IMR-90 (cell line): ENCODE data around the gene RPA3. TPM values are rescaled to one million over a fixed set of nuclear protein-coding genes. Genes with fewer than 3 reads are reported as not detected.

Experiments
- ATAC-seq: fragments of 200-7000 bp; cut with Tn5 transposase; 2 replicates; pipeline ENCODE4 v1.9.1; 2020; ENCODE audit warnings: low read depth, mild to moderate bottlenecking, moderate library complexity
- BruUV-seq: library from RNA; stranded (reverse); fragments of 400-500 nt; replicated peaks from 2 replicates; lab custom pipeline; 2021; lab: Mats Ljungman, UMichigan
- CTCF ChIA-PET: fragments of 300-600 bp; formaldehyde crosslinking; extraction: SDS; loops from one replicate; lab custom pipeline; 2021; ENCODE audit warnings: antibody characterized with exemption; lab: Yijun Ruan, JAX
- POLR2A ChIA-PET: fragments of 300-600 bp; sonication (Branson Sonifier 250); formaldehyde crosslinking; loops from one replicate; lab custom pipeline; 2022; ENCODE audit warnings: antibody characterized with exemption; ENCODE audit not compliant: unreplicated experiment; lab: Charles Lee
- DNase-seq: peaks from one replicate; pipeline ENCODE4 v3.0.0; 2013
- H2AFZ ChIP-seq: replicated peaks from 2 replicates; pipeline ENCODE3; 2013; ENCODE audit warnings: low read length, mild to moderate bottlenecking; ENCODE audit not compliant: poor library complexity
- H2AK5ac ChIP-seq: 2 replicates; pipeline ENCODE4 v1.6.1; 2013; ENCODE audit warnings: low read depth, low read length, inconsistent platforms
- H2AK9ac ChIP-seq: replicated peaks from 2 replicates; pipeline ENCODE3; 2013; ENCODE audit warnings: mild to moderate bottlenecking, low read depth, low read length, moderate library complexity; ENCODE audit not compliant: poor library complexity
- H2BK120ac ChIP-seq: 2 replicates; pipeline ENCODE4 v1.6.1; 2013; ENCODE audit warnings: low read depth, low read length, inconsistent platforms
- H2BK15ac ChIP-seq: 3 replicates; pipeline ENCODE4 v1.6.1; 2013; ENCODE audit warnings: low read depth, low read length, inconsistent platforms
- H2BK20ac ChIP-seq: 2 replicates; pipeline ENCODE4 v1.6.1; 2013; ENCODE audit warnings: low read depth, mild to moderate bottlenecking, inconsistent platforms, low read length, moderate library complexity
- H2BK5ac ChIP-seq: 2 replicates; pipeline ENCODE4 v1.6.1; 2013; ENCODE audit warnings: mild to moderate bottlenecking, low read depth, low read length, inconsistent platforms; ENCODE audit not compliant: poor library complexity, severe bottlenecking
- H3K14ac ChIP-seq: replicated peaks from 2 replicates; pipeline ENCODE4 v1.6.1; 2013; ENCODE audit warnings: low read depth, low read length, inconsistent platforms
- H3K18ac ChIP-seq: 2 replicates; pipeline ENCODE4 v1.6.1; 2013; ENCODE audit warnings: low read depth, low read length, control low read depth
- H3K23ac ChIP-seq: 2 replicates; pipeline ENCODE4 v1.6.1; 2013; ENCODE audit warnings: low read depth, low read length, inconsistent platforms
- H3K27ac ChIP-seq: 2 replicates; pipeline ENCODE4 v1.5.1; 2013; ENCODE audit warnings: mild to moderate bottlenecking, control low read depth, low read length; ENCODE audit not compliant: insufficient read depth
- H3K27me3 ChIP-seq: 2 replicates; pipeline ENCODE4 v1.6.1; 2013; ENCODE audit warnings: low read length; ENCODE audit not compliant: control insufficient read depth, insufficient read depth
- H3K36me3 ChIP-seq: 2 replicates; pipeline ENCODE4 v1.6.1; 2013; ENCODE audit warnings: low read length, mixed read lengths; ENCODE audit not compliant: control insufficient read depth, insufficient read depth
- H3K4ac ChIP-seq: 2 replicates; pipeline ENCODE4 v1.6.1; 2013; ENCODE audit warnings: low read depth, low read length, inconsistent platforms
- H3K4me1 ChIP-seq: 2 replicates; pipeline ENCODE4 v1.6.1; 2013; ENCODE audit warnings: low read length, mixed read lengths; ENCODE audit not compliant: control insufficient read depth, insufficient read depth
- H3K4me2 ChIP-seq: 2 replicates; pipeline ENCODE4 v1.6.1; 2013; ENCODE audit warnings: low read depth, mild to moderate bottlenecking, control low read depth, low read length, moderate library complexity
- H3K4me3 ChIP-seq: 2 replicates; pipeline ENCODE4 v1.5.1; 2013; ENCODE audit warnings: low read depth, mild to moderate bottlenecking, control low read depth, low read length, moderate library complexity; ENCODE audit not compliant: insufficient read depth
- H3K56ac ChIP-seq: 2 replicates; pipeline ENCODE4 v1.6.1; 2013; ENCODE audit warnings: low read length, inconsistent platforms; ENCODE audit not compliant: insufficient read depth; ENCODE audit errors: extremely low read depth
- H3K79me1 ChIP-seq, 2 experiments: 2 replicates each; pipeline ENCODE4 v1.6.1; 2013; ENCODE audit warnings: low read length in 2 of 2, inconsistent platforms in 1 of 2, low read depth in 1 of 2
- H3K9ac ChIP-seq: 2 replicates; pipeline ENCODE4 v1.6.1; 2013; ENCODE audit warnings: low read depth, low read length, control low read depth
- H3K9me1 ChIP-seq: 2 replicates; pipeline ENCODE4 v1.6.1; 2013; ENCODE audit warnings: low read length, inconsistent platforms; ENCODE audit not compliant: insufficient read depth
- H3K9me3 ChIP-seq: 2 replicates; pipeline ENCODE4 v1.6.1; 2013; ENCODE audit warnings: low read length; ENCODE audit not compliant: control insufficient read depth, insufficient read depth
- H4K20me1 ChIP-seq: 2 replicates; pipeline ENCODE4 v1.6.1; 2013; ENCODE audit warnings: low read length, inconsistent platforms; ENCODE audit not compliant: insufficient read depth
- H4K5ac ChIP-seq: 2 replicates; pipeline ENCODE4 v1.6.1; 2013; ENCODE audit warnings: mild to moderate bottlenecking, low read depth, low read length, control low read depth
- H4K8ac ChIP-seq, 2 experiments: 2 replicates each; pipeline ENCODE4 v1.6.1; 2013; ENCODE audit warnings: low read depth in 2 of 2, low read length in 2 of 2, control low read depth in 1 of 2, inconsistent platforms in 1 of 2
- H4K91ac ChIP-seq: 2 replicates; pipeline ENCODE4 v1.6.1; 2013; ENCODE audit warnings: low read depth, low read length, inconsistent platforms; ENCODE audit not compliant: insufficient read depth
- BHLHE40 ChIP-seq: fragments of 150-350 bp; IDR thresholded peaks from 2 replicates; pipeline ENCODE4 v1.6.1; 2016; ENCODE audit warnings: mild to moderate bottlenecking, low read depth, low read length
- CEBPB ChIP-seq: IDR thresholded peaks from 2 replicates; pipeline ENCODE4 v1.6.1; 2012; ENCODE audit warnings: low read depth, low read length, improper control_type of control experiment
- CHD1 ChIP-seq: IDR thresholded peaks from 2 replicates; pipeline ENCODE4 v1.6.1; 2012; ENCODE audit warnings: low read depth, low read length, improper control_type of control experiment
- CTCF ChIP-seq: conservative IDR thresholded peaks from 2 replicates; pipeline ENCODE4 v1.5.1; 2012; ENCODE audit warnings: mild to moderate bottlenecking, low read depth, low read length, improper control_type of control experiment
- ELK1 ChIP-seq: fragments of 150-350 bp; IDR thresholded peaks from 2 replicates; pipeline ENCODE4 v1.6.1; 2016; ENCODE audit warnings: low read depth, mild to moderate bottlenecking, low read length, moderate library complexity, borderline replicate concordance
- FOS ChIP-seq: fragments of 150-350 bp; IDR thresholded peaks from 2 replicates; pipeline ENCODE4 v1.6.1; 2016; ENCODE audit warnings: low read depth, low read length
- MAFK ChIP-seq: IDR thresholded peaks from 2 replicates; pipeline ENCODE4 v1.6.1; 2012; ENCODE audit warnings: low read depth, low read length, improper control_type of control experiment
- MAZ ChIP-seq: IDR thresholded peaks from 2 replicates; pipeline ENCODE4 v1.6.1; 2012; ENCODE audit warnings: low read depth, mild to moderate bottlenecking, low read length, improper control_type of control experiment, moderate library complexity, borderline replicate concordance
- MXI1 ChIP-seq: IDR thresholded peaks from 2 replicates; pipeline ENCODE4 v1.6.1; 2012; ENCODE audit warnings: low read depth, mild to moderate bottlenecking, low read length, moderate library complexity, borderline replicate concordance
- NFE2L2 ChIP-seq: fragments of 150-350 bp; IDR thresholded peaks from 2 replicates; pipeline ENCODE4 v1.6.1; 2016; ENCODE audit warnings: low read depth, mild to moderate bottlenecking, low read length
- POLR2A ChIP-seq: IDR thresholded peaks from 2 replicates; pipeline ENCODE4 v1.6.1; 2012; ENCODE audit warnings: mild to moderate bottlenecking, low read depth, low read length
- RAD21 ChIP-seq: IDR thresholded peaks from 2 replicates; pipeline ENCODE4 v1.6.1; 2012; ENCODE audit warnings: low read length, improper control_type of control experiment
- RCOR1 ChIP-seq: IDR thresholded peaks from 2 replicates; pipeline ENCODE4 v1.6.1; 2012; ENCODE audit warnings: mild to moderate bottlenecking, low read length, improper control_type of control experiment; ENCODE audit not compliant: insufficient replicate concordance
- RFX5 ChIP-seq: IDR thresholded peaks from 2 replicates; pipeline ENCODE4 v1.8.0; 2012; ENCODE audit warnings: low read depth, mild to moderate bottlenecking, low read length, moderate library complexity
- SMC3 ChIP-seq: fragments of 150-350 bp; IDR thresholded peaks from 2 replicates; pipeline ENCODE4 v1.6.1; 2016; ENCODE audit warnings: low read depth, mild to moderate bottlenecking, antibody characterized with exemption, low read length, moderate library complexity
- USF2 ChIP-seq: fragments of 150-350 bp; IDR thresholded peaks from 2 replicates; pipeline ENCODE4 v1.6.1; 2017; ENCODE audit warnings: mild to moderate bottlenecking, antibody characterized with exemption, low read length, low read depth
- WGBS, 2 experiments: methylation state at CpG; one replicate each; pipeline versions ENCODE4 v1.1.5 to v1.1.7; 2013; ENCODE audit warnings: missing lambda C conversion rate in 2 of 2; ENCODE audit not compliant: insufficient read length in 1 of 2; ENCODE audit errors: extremely low coverage in 2 of 2; 5-methylcytosine and 5-hydroxymethylcytosine counted together
- dilution Hi-C: fragments of 300-500 bp; cut with HindIII; formaldehyde crosslinking; loops from one replicate; pipeline ENCODE4 v1.14.3; 2018; ENCODE audit warnings: low sequenced_read_pairs; ENCODE audit not compliant: unreplicated experiment
- in situ Hi-C: fragments of 300-500 bp; cut with MboI; formaldehyde crosslinking; loops from 3 replicates; pipeline ENCODE4 v1.14.3; 2019; ENCODE audit warnings: low sequenced_read_pairs, inconsistent platforms, mixed read lengths
- intact Hi-C: fragments of 100-400 bp; cut with micrococcal nuclease; formaldehyde crosslinking; loops from 2 replicates; pipeline ENCODE4 v1.10.0; 2022
- polyA plus RNA-seq, 3 experiments: library from polyadenylated mRNA; depleted of rRNA; stranded (reverse); fragments of >200 nt; gene quantifications; 2 replicates each; pipeline ENCODE4 v1.2.3, GENCODE V29; 2012; ENCODE audit warnings: low replicate concordance in 1 of 3
- total RNA-seq: library from RNA; depleted of rRNA; stranded (reverse); fragments of >200 nt; gene quantifications from 2 replicates; pipeline ENCODE4 v1.2.3, GENCODE V29; 2012

The RPA3 gene
- total and polyA plus RNA-seq, 2 of the 4 experiments (the other 2 are of a cell fraction) = 12.7 to 21.1 TPM

GRCh38 chr7:7713730-7714129 lies 4.7 kb downstream of the RPA3 start:
- Histone ChIP-seq H3K56ac (no peak overlapping the region), H2BK5ac (no peak overlapping the region), H3K9ac (no peak overlapping the region), H3K18ac (no peak overlapping the region), H4K91ac (no peak overlapping the region), H3K9me3 (no peaks in the 10 kb centered on the region), H3K23ac (no peak overlapping the region), H3K14ac (no peak overlapping the region), H3K27me3 (no peaks in the 10 kb centered on the region), H3K4me3 (no peak overlapping the region), H2AFZ (no peak overlapping the region), H2AK5ac (no peak overlapping the region), H3K4me2 (no peak overlapping the region), H3K4ac (no peak overlapping the region), H2BK20ac (no peak overlapping the region), H2AK9ac (no peak overlapping the region), H2BK15ac (no peak overlapping the region), H4K20me1 (no peaks in the 10 kb centered on the region), H3K27ac (no peak overlapping the region), H4K5ac (no peak overlapping the region), H3K4me1 (no peaks in the 10 kb centered on the region), H3K9me1 (no peaks in the 10 kb centered on the region; the same call in 1 of the 2 replicates), H3K36me3 (no peaks in the 10 kb centered on the region), H4K8ac (no peak overlapping the region), H2BK120ac (no peak overlapping the region), H3K79me1 (no peaks in the 10 kb centered on the region)
- DNase-seq = no peak
- intact Hi-C loops (no loop called here), in situ Hi-C loops (no loop called here), dilution Hi-C loops (no loop called here)
- no TSS peak for BruUV-seq
- no peak for ATAC-seq
- TF ChIP-seq MAZ (no peak), CEBPB (no peak), RFX5 (no peak), NFE2L2 (no peak), MXI1 (no peak), FOS (no peak), MAFK (no peak), ELK1 (no peak), RAD21 (no peak), BHLHE40 (no peak), CTCF (no peak), SMC3 (no peak), CHD1 (no peak), USF2 (no peak), RCOR1 (no peak), POLR2A (no peak)
- WGBS, 2 experiments = 100% methylated on average over 1 of the region's 4 CpGs; no CpG with 5 or more reads in 1 of the 2 experiments
- ChIA-PET POLR2A (no interaction called here), CTCF (no interaction called here)
